Germinal center (tissue), 1 donor: Measurements from ENCODE around the gene RNF31.
"Not testable (repeated sequence)": the region's sequence is repeated elsewhere in the genome, so short reads cannot be mapped to it uniquely, and the experiment has no call there.

Source experiments
- DNase-seq: peaks from one replicate; pipeline ENCODE4 v3.0.0; 2012; ENCODE audit warnings: mixed read lengths, low spot score

The RNF31 gene

GRCh38 chr14:24146978-24147760, at the start of gene RNF31:
Gene RNF31, plus strand, starts transcription at chr14:24147498. Its CDS starts 201 bp downstream, at chr14:24147699.
- peak; percentile 97 for DNase-seq

DNA sequence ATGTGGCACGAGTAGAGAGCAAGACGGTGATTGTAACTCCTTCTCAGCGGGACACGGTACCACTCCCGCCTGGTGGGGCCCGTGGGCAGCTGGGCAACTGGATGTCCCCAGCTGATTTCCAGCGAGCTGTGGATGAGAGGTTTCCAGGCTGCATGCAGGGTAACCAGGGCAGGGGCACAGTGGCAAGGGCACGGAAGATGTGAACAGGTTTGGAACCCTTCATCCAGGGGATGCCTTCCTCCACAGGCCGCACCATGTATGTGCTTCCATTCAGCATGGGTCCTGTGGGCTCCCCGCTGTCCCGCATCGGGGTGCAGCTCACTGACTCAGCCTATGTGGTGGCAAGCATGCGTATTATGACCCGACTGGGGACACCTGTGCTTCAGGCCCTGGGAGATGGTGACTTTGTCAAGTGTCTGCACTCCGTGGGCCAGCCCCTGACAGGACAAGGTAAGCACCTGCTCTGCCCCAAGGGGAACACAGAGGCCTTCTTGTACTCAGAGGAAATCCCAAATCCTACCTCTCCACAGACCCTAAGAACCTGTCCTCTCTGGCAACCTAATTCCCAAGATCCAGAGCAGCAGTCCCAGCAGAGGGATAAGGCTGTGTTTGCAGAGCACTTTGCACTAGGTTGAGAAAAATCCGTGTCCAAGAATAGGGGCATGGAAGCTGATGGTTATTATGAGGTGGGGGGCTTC, 48.9 kb upstream of the RNF31 start:
- no peak for DNase-seq

- DNase-seq = no peak
Measured at GRCh38 chr14:24098927-24099813, 48.1 kb upstream of the RNF31 start.

DNA sequence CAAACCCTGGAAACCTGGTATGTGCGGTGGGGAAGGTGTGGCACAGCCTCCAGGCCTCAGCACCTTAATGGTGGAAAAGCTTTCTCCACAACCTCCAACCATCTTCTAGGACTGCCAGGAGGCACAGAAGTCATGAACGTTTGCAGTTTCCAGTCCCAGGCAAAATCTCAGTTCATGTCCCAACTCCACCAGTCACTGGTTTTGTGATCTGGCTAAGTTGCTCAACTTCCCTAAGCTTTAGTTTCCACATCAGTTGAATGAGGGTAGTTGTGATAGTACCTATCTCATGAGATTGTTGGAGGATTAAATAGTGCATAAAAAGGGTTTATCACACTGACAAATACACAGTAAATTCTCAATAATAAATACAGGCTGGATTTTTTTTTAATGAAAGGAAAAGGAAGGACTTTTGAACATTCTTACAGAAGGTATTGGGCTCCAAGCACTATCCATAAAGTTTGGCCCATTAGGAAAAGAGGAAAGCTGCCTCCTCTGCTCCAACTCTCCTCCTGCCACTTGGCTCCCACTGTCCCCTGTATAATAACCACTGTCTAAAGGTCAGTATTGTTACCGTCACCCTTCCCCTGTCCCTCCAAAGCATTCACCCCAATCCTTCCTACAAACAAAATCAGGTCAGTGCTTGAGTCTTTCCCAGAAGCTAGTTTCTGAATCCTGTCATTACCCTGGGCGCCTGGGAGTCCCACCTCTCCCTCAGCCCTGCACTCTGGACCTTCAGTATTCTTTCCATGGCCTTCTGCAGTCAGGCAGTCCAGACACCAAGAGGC, 46.9 kb upstream of the RNF31 start:
- no peak for DNase-seq

GRCh38 chr14:24100982-24101494, 46.3 kb upstream of the RNF31 start:
- no peak for DNase-seq

- DNase-seq = no peak
Measured at GRCh38 chr14:24102357-24103048, 44.8 kb upstream of the RNF31 start.

DNA sequence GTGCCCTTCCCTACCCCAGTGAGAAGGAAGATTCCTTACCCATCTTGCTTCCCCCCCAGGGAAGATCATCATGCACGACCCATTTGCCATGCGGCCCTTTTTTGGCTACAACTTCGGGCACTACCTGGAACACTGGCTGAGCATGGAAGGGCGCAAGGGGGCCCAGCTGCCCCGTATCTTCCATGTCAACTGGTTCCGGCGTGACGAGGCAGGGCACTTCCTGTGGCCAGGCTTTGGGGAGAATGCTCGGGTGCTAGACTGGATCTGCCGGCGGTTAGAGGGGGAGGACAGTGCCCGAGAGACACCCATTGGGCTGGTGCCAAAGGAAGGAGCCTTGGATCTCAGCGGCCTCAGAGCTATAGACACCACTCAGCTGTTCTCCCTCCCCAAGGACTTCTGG, 43.8 kb upstream of the RNF31 start:
- no peak for DNase-seq

GRCh38 chr14:24105609-24106239, 41.6 kb upstream of the RNF31 start:
- DNase-seq = not testable (repeated sequence)

DNA sequence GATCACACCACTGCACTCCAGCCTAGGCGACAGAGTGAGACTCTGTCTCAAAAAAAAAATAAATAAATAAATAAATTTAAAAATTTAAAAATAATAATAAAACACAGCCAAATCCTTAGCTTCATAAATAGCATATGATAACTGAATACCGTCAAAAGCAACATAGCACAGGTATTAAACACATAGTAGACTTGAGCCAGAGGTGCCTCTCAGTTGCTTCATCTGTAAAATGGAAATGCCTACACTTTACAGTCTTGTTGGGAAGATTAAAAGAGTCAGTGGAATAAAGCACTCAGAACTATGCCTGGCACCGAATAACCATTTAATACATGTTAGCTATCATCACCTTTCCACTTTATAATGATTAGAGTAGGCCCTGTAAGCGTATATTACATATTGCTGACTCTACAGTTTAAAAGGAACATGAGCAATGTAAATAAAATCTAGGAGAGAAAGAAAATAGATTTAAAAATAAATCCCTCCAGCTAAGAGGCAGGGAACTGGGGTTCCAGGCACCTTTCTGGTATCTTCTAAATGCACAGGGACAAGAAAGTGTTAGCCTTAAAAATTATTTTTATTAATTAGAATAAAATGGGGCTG, 40.5 kb upstream of the RNF31 start:
- DNase-seq = no peak

- DNase-seq = no peak
Measured at GRCh38 chr14:24108336-24108874, 38.9 kb upstream of the RNF31 start.

DNA sequence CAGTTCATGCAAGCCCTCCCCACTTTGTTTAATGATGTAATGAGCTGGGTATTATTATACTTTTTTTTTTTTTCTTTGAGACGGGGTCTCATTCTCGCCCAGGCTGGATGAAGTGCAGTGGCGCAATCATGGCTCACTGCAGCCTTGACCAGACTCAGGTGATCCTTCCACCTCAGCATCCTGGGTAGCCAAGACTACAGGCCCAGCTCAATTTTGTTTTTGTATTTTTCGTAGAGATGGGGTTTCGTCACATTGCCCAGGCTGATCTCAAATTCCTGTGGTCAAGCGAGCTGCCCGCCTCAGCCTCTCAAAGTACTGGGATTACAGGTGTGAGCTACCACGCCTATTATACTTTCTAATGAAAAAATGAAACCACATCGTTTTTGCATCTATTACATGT, 37.2 kb upstream of the RNF31 start:
- DNase-seq = no peak

GRCh38 chr14:24110523-24110922, 36.8 kb upstream of the RNF31 start:
- DNase-seq = no peak

DNA sequence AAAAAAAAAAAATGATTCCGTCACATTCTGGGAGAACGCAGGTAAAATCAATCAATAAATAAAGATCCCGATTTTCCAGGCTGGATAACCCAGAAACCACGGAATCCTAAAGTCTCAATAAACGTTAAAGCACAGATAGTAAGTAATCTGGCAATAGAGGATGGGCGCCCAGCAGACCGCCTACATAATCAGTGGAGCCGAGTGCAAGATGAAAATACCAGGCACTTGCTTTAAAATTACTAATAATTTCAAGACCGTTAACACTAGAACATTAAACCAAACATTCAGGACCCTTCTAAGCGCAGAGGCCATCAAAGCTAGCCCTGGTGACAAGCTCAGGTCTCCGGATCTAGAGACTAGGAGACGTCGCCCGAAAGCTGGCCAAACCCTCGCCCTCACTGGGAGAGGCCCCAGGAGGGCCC, 33.9 kb upstream of the RNF31 start:
- no peak for DNase-seq

- DNase-seq = peak; percentile 62
Measured at GRCh38 chr14:24113801-24114531, 33.3 kb upstream of the RNF31 start.

GRCh38 chr14:24114532-24115421, 32.5 kb upstream of the RNF31 start, which contains the start of the genes DCAF11 and NRL:
Gene DCAF11, plus strand, starts transcription at chr14:24114777. Its CDS starts 818 bp downstream, at chr14:24115595.
Gene NRL, minus strand, starts transcription at chr14:24114949. Its CDS starts 32,101 bp downstream, at chr14:24082848.
- peak; percentile 98 for DNase-seq

- no peak for DNase-seq
Measured at GRCh38 chr14:24115422-24116127, 31.7 kb upstream of the RNF31 start.
